Adipose tissue (tissue), 3 donors: ENCODE data around the gene SLC25A18. TPM values are rescaled to one million over a fixed set of nuclear protein-coding genes. Genes with fewer than 3 reads are reported as not detected.

ENCODE experiments used
- H3K27ac ChIP-seq: one replicate; pipeline ENCODE4 v1.5.1; 2013; ENCODE audit warnings: low read depth, low read length
- WGBS, 3 donors: extraction: QIAGEN DNeasy Blood & Tissue Kit; methylation state at CpG; one replicate each; pipeline ENCODE4 v1.1.7; 2013; 5-methylcytosine and 5-hydroxymethylcytosine counted together
- polyA plus RNA-seq, 3 donors: library from polyadenylated mRNA; stranded (reverse); fragments of 200-250 nt; gene quantifications; one replicate each; pipeline ENCODE4 v1.2.3, GENCODE V29; 2013
- donor health status: healthy with polysubstance abuse.
- donor health status: Bipolar disorder and iron deficiency.
- donor health status: healthy.

Gene SLC25A18
- polyA plus RNA-seq, 3 donors = 3.1 to 13.0 (median 7.6) TPM

- WGBS, 3 donors = 48 to 55% (median 53%) methylated on average over 10 of the region's 10 CpGs
Observed at GRCh38 chr22:17637490-17638181, 74.3 kb downstream of the SLC25A18 start.

DNA sequence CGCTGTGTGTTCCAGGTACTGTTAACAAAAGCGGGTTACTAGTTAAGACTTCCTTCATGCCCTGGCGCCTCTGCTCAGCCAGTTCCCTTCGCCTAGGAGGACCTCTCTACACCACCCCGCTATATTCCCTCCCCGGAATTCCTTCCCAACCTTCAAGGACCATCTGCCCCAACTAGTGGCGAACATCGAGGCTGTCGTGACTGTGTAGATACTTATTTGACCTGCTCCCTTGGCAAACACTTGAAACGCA lies 74.8 kb downstream of the SLC25A18 start:
- WGBS, 3 donors = 1% methylated on average over 10 of the region's 10 CpGs

More at GRCh38 chr22:17637490-17638181, 74.3 kb downstream of the SLC25A18 start:
- H3K27ac ChIP-seq = peak overlapping the region; percentile 96

GRCh38 chr22:17638432-17639246 lies 75.3 kb downstream of the SLC25A18 start, which contains the start of gene BCL2L13:
Gene BCL2L13 (plus strand): TSS chr22:17638757. CDS start chr22:17655712, 16,955 bp downstream.
- peak within 1 kb of the TSS; percentile 96 for H3K27ac ChIP-seq
- WGBS, 3 donors = 0 to 1% (median 0%) methylated on average over 68 to 70 of the region's 70 CpGs

More for the DNA sequence above, 74.8 kb downstream of the SLC25A18 start:
- peak overlapping the region; percentile 96 for H3K27ac ChIP-seq

DNA sequence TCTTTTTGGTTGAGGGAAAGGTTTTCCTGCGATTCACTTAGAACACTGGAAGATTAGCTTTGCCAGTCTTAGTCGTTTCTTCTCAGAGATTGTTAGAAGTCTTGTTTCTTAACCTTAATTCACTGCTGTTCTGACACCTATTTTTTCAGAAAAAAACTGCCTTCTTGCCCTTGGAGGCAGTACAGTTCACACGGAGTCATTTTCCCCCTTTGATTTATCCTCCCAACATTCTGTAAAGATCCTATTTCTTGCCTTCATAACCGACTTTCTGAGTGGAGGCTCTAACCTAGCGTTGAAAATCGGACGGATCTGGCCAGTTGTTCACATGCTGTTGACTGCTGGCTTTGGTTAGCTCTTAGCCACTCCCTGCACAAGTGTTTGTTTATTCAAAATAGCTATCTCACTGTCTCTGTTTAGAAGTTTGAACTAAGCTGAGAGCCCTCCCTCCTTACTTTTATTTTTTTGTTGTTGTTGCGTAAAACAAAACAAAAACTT lies 76.0 kb downstream of the SLC25A18 start:
- WGBS, 3 donors = 2 to 8% (median 5%) methylated on average over 8 of the region's 8 CpGs
- peak overlapping the region; percentile 96 for H3K27ac ChIP-seq

Other genes with a start within 250 kb of the SLC25A18 start
- 1 to 10 TPM in 2 of 3 donors, under 1 TPM in 1; 0.90 to 1.4 (median 1.1) TPM for gene CECR2, start 194.0 kb upstream of the SLC25A18 start, polyA plus RNA-seq
- 100 to 1,000 TPM in 2 of 3 donors, 10 to 100 TPM in 1; 48.5 to 149 (median 132) TPM for gene ATP6V1E1, start 65.3 kb downstream of the SLC25A18 start, polyA plus RNA-seq
- gene BCL2L13, start 75.3 kb downstream of the SLC25A18 start, polyA plus RNA-seq = 10 to 100 TPM; 17.9 to 36.9 (median 35.2) TPM
- gene BID, start 211.0 kb downstream of the SLC25A18 start, polyA plus RNA-seq = 10 to 100 TPM in 2 of 3 donors, 1 to 10 TPM in 1; 9.1 to 34.9 (median 22.5) TPM